GM18502 (cell line): ENCODE results near the gene KRI1.
A peak's percentile ranks its signal among the peaks of the same experiment; 100 is the strongest.

ENCODE experiments used
- ATAC-seq: cut with Tn5 transposase; IDR thresholded peaks from one replicate; pipeline ENCODE4 v1.9.1; 2021; ENCODE audit warnings: mild to moderate bottlenecking; ENCODE audit not compliant: unreplicated experiment, poor library complexity

KRI1 gene

DNA sequence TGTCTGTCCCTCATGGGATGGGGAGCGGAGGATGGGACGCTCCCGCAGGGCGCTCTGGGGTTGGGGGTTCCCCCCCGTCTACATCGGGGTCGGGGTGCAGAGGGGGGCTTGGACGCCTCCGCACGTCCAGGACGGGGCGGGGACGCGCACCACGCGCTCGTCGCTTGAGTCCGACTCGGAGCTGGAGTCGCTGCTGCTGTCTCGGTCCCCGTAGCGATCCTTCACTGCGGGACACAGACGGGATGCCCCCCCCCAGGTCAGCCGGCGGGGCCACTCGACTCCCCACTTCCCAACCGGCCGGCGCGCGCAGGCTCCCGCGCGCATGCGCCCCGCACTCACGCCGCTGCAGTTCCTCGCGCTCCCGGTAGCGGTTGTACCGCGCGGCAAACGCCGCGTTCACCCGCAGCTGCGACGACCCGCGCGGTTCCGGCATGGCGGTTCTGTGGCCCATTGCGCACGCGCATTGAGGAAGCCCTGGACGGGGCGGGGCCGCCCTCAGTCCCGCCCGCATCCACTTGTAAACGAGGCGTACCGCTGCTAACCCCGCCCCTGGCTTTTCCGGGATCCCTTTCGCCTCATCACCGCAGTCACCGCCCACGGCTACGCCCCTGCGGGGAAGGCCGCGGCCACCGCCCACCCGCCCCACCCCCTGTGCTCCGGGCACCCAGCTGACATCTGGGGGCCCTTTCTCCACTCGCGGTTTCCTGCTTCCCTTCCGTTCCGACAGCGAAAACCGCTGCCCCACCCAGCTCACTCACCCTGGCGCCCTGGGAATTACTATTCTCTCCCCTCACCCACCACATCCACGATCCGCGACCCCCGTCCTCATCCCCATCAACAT lies at the start of gene KRI1:
KRI1 (minus strand) TSS at position 444 of the 841 bp plus-strand sequence; CDS start at position 433, 11 bp downstream.
- peak; percentile 53 for ATAC-seq

- ATAC-seq = no peak
Measured at GRCh38 chr19:10612499-10613119, 46.8 kb upstream of the KRI1 start.

DNA sequence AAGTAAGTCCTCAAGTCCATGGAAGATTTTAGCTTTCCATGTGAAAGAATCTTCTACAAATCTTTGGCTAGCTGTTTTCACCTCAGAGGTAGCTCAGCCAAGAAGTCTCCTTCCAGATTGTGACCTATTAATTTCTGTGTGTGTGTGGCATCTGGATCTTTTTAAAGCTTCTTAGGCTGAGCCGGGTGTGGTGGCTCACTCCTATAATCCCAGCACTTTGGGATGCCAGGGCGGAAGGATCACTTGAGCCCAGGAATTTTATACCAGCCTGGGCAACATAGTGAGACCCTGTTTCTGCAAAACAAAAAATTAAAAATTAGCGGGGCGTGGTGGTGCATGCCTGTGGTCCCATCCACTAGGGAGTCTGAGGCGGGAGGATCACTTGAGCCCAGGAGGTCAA lies 46.1 kb upstream of the KRI1 start:
- ATAC-seq = no peak

GRCh38 chr19:10604460-10604980 lies 38.7 kb upstream of the KRI1 start:
- no peak for ATAC-seq

GRCh38 chr19:10603873-10604459 lies 38.2 kb upstream of the KRI1 start:
- no peak for ATAC-seq

GRCh38 chr19:10603084-10603872 lies 37.5 kb upstream of the KRI1 start:
- ATAC-seq = peak; percentile 33

DNA sequence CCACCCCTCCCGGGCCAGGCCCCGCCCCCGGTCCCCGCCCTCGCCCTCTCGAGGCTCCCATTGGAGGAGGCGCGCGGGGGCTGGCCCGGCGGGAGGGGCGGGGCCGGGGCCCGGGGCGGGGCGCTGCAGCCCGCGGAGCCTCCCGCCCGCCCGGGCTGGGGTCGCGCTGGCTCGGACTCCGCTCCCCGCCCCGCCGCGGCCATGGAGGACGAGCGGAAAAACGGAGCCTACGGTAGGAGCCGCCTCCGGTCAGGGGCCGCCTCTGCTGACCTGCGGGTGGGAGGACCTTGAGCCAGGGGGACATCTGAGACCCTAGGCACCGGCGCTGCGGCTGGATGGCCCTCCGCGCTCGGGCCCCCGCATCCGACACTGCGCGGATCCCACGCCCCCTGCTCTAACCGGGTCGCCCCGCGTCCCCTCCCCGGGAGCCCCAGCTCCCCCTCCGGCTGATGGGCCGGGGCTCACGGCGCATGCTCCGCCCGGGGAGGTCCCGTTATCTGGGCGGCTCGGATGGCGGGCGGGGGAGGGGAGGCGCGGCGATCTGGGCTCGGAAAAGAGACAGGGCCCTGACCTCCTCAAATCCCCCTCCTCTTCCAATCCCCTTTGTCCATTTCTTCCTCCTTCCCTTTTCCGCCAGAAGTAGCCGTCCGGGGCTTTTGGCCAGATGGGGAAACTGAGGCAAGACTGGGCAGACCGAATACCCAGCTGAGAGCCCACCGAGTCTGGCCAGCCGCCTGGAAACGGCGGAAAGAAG lies 36.7 kb upstream of the KRI1 start:
- peak; percentile 72 for ATAC-seq

DNA sequence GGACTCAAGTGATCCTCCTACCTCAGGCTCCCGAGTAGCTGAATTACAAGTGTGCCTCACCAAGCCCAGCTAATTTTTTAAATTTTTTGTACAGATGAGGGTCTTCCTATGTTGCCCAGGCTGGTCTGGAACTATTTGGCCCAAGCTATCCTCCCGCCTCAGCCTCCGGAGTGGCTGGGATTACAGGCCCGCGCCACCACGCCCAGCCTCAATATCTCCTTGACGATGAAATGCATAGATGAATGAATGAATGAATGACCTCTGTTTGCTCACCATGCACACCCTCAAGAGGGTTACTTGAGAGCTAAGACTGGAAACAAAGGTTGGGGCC lies 36.2 kb upstream of the KRI1 start:
- ATAC-seq = no peak

DNA sequence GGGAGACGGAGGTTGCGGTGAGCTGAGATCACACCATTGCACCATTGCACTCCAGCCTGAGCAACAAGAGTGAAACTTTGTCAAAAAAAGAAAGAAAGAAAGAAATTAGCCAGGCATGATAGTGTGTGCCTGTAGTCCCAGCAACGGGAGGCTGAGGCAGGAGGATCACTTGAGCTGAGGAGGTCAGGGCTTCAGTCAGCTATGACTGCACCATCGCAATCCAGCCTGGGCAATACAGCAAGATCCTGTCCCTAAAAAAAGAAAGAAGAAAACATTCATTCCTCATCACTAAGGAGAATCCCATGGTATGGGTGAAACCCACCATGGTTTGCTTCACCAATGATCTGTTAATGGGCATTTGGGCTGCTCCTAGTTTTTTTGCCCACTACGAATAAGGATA lies 34.3 kb upstream of the KRI1 start:
- no peak for ATAC-seq

- peak; percentile 41 for ATAC-seq
Measured at GRCh38 chr19:10593820-10594637, 28.2 kb upstream of the KRI1 start.

- ATAC-seq = no peak
Measured at GRCh38 chr19:10593148-10593547, 27.3 kb upstream of the KRI1 start.

DNA sequence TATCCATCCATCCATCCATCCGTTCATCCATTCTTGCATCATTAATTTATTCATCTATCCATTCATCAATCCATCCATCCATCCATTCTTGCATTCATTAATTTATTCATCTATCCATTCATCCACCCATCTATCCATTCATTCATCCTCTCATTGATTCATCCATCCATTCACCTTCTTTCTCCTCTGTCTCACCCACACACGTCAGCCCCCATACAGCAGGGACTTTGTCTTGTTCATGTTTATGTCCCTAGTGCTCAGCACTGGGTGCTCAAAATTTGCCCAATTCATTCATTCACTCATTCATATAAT lies 22.0 kb upstream of the KRI1 start:
- no peak for ATAC-seq

DNA sequence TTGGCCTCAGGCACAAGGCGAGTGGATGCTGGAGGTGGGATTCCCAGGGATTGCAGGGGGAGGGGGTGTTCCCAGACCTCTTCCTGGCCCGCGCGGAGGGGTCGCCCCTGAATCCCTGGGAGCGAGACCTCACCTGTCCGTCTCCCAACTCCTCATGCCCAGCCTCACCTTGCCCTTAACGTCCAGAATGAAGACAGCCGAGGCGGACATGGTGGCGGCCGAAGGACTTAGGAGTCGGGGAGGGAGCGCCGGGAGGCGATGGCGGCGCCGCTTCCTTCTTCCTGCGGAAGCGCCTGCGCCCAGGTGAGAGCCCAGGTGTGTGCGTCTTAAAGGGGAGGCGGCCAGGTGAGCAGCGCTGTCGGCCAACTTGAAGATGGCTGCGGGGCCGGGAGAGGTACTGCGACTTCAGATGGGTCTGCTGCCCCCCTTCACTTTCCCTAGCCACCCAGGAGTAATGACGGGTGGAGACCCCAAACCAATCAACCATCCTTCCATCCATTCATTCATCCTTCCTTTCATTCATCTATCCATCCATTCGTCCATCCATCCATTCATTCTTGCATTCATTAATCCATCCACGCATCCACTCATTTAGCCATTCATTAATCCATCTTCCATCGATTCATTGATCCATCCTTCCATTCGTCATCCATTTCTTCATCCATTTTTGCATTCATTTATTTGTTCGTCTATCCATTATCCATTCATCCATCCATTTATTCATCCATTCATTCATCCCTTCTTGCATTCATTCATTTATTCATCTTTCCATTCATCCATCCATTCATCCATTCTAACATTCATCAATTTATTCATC lies 21.4 kb upstream of the KRI1 start, which contains the start of gene AP1M2:
AP1M2 (minus strand) TSS at position 291 of the 817 bp plus-strand sequence; CDS start at position 210, 81 bp downstream.
- no peak for ATAC-seq

DNA sequence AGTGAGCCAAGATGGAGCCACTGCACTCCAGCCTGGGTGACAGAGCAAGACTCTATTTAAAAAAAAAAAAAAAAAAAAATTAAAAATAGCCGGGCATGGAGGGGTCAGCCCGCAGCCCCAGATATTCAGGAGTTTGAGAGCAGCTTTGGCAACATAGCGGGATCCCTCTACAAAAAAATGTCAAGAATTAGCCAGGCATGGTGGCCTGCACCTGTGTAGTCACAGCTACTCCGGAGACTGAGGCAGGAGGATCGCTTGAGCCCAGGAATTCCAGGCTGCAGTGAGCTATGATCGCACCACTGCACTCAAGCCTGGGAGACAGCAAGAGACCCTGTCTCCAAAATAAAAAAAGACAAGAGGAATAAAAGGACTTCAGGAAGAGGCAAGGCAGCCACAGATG lies 20.6 kb upstream of the KRI1 start:
- no peak for ATAC-seq

DNA sequence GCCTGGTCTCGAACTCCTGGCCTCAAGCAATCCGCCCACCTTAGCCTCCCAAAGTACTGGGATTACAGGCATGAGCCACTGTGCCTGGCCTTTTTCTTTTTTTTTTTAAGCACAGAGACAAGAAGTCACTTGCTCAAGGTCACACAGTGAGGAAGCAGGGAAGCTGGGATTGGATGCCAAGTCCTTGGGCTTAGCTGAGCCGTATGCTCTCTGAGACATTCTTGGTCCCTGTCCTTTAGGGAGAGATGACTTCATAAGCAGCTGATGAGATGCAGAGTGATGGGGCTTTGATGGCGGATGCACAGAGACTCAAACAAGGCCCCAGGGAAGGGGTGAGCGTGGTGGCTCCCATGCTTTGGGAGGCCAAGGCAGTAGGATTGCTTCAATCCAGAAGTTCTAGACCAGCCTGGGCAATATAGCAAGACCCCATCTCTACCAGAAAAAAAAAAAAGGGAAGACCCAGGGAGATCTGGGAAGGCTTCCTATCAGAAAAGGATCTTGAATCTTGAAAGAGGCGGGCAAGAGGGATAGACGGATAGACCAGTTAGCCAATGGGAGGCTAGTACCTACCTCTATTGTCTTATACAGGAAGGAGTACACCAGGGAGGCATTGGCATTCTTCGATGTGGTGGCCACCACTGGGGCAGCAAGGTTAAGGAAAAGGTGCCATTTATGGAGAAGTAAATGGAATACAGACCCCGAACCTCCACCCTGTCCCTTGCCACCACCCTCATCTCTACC lies 17.4 kb upstream of the KRI1 start:
- ATAC-seq = no peak

GRCh38 chr19:10582091-10582490 lies 16.3 kb upstream of the KRI1 start:
- no peak for ATAC-seq

DNA sequence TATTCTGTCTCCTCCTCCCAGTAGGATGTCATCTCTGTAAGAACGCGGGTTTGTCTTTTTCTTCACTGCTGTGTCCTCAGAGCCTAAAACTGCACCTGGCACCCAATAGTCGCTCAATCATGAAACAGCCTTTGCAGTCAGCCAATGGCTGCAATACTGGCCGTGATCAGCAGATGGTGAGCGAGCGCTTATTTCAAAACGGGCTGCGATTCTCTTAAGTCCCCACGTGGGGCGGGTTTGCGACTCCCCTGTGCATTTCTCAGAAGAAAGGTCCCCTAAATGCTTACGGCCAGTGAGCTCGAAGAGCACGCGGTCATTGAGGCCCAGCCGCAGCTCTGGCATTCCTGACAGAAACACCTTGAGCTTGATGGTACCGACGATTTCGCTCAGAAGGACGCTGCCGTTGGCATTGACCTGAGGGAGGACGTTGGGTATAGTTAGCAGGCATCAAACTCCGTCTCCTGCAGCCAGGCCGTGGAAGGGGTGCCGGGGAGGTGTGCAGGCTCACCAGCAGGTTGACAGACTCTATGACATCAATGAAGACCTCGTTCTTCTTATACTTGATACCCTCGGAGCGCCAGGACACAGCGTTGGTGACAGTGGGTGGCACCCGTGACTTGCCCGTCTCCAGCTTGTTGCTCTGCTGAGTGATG lies 15.3 kb upstream of the KRI1 start:
- no peak for ATAC-seq
